PC-3 (cell line): Measurements from ENCODE around the gene ILKAP. TPM values are rescaled to one million over a fixed set of nuclear protein-coding genes. Genes with fewer than 3 reads are reported as not detected.
A peak's percentile ranks its signal among the peaks of the same experiment; 100 is the strongest.

Experiments
- ATAC-seq: fragments of 200-7000 bp; cut with Tn5 transposase; 2 replicates; pipeline ENCODE4 v1.9.1; 2020; ENCODE audit warnings: mild to moderate bottlenecking, moderate library complexity
- BruUV-seq: library from RNA; stranded (reverse); fragments of 400-500 nt; replicated peaks from 2 replicates; lab custom pipeline; 2021; lab: Mats Ljungman, UMichigan
- CTCF ChIA-PET: fragments of 300-600 bp; sonication (Branson Sonifier 250); formaldehyde crosslinking; loops from one replicate; lab custom pipeline; 2022; ENCODE audit warnings: antibody characterized with exemption; lab: Charles Lee
- POLR2A ChIA-PET: fragments of 300-600 bp; sonication (Branson Sonifier 250); formaldehyde crosslinking; loops from one replicate; lab custom pipeline; 2022; ENCODE audit warnings: antibody characterized with exemption; ENCODE audit not compliant: unreplicated experiment; lab: Charles Lee
- DNase-seq: peaks from one replicate; pipeline ENCODE4 v3.0.0-alpha.2; 2015
- H2AFZ ChIP-seq: fragments of 300-600 bp; sonication (generic); 2 replicates; pipeline ENCODE4 v1.6.0; 2016; ENCODE audit warnings: antibody characterized with exemption, low read length
- H3F3A ChIP-seq: fragments of 300-600 bp; sonication (generic); one replicate; pipeline ENCODE4 v1.6.0; 2017; ENCODE audit warnings: antibody characterized with exemption, low read length, control low read depth, mild to moderate bottlenecking; ENCODE audit not compliant: unreplicated experiment
- H3K27ac ChIP-seq: fragments of 300-600 bp; sonication (generic); 2 replicates; pipeline ENCODE4 v1.5.1; 2016; ENCODE audit warnings: mild to moderate bottlenecking, low read length
- H3K27me3 ChIP-seq: fragments of 300-600 bp; sonication (generic); 2 replicates; pipeline ENCODE4 v1.6.1; 2016; ENCODE audit warnings: low read length, mixed read lengths
- H3K36me3 ChIP-seq: fragments of 300-600 bp; sonication (generic); 2 replicates; pipeline ENCODE4 v1.6.1; 2016; ENCODE audit warnings: low read depth, mixed run types, low read length, mixed read lengths
- H3K4me1 ChIP-seq: fragments of 300-600 bp; sonication (generic); 2 replicates; pipeline ENCODE4 v1.5.1; 2016; ENCODE audit warnings: low read length; ENCODE audit not compliant: insufficient read depth
- H3K4me2 ChIP-seq: fragments of 300-600 bp; sonication (generic); 2 replicates; pipeline ENCODE4 v1.6.0; 2016; ENCODE audit warnings: low read length
- H3K4me3 ChIP-seq: fragments of 300-600 bp; sonication (generic); 2 replicates; pipeline ENCODE4 v1.5.1; 2016; ENCODE audit warnings: mild to moderate bottlenecking, low read length, mixed read lengths
- H3K79me2 ChIP-seq: fragments of 300-600 bp; sonication (generic); 2 replicates; pipeline ENCODE4 v1.6.1; 2017; ENCODE audit warnings: low read length, mixed read lengths
- H3K9ac ChIP-seq: fragments of 300-600 bp; sonication (generic); 2 replicates; pipeline ENCODE4 v1.6.0; 2016; ENCODE audit warnings: mild to moderate bottlenecking, low read length
- H3K9me2 ChIP-seq: fragments of 300-600 bp; sonication (generic); replicated peaks from 2 replicates; pipeline ENCODE4 v1.6.1; 2016; ENCODE audit warnings: mixed run types, low read length, mixed read lengths
- H3K9me3 ChIP-seq: fragments of 300-600 bp; sonication (generic); 2 replicates; pipeline ENCODE4 v1.6.1; 2016; ENCODE audit warnings: low read length, mixed read lengths
- H4K20me1 ChIP-seq: fragments of 300-600 bp; sonication (generic); 2 replicates; pipeline ENCODE4 v1.6.1; 2016; ENCODE audit warnings: low read length, mixed read lengths
- EZH2 ChIP-seq: fragments of 300-600 bp; sonication (generic); IDR thresholded peaks from one replicate; pipeline ENCODE4 v1.6.1; 2017; ENCODE audit warnings: antibody characterized with exemption, mild to moderate bottlenecking, low read length; ENCODE audit not compliant: unreplicated experiment
- EZH2phosphoT487 ChIP-seq: fragments of 300-600 bp; sonication (generic); IDR thresholded peaks from 2 replicates; pipeline ENCODE4 v1.6.1; 2018; ENCODE audit warnings: mild to moderate bottlenecking, antibody characterized with exemption, low read length, borderline replicate concordance
- intact Hi-C: fragments of 100-400 bp; cut with micrococcal nuclease; formaldehyde crosslinking; loops from 2 replicates; pipeline ENCODE4 v1.9.0; 2023
- total RNA-seq: library from RNA; depleted of rRNA; stranded (reverse); fragments of >200 nt; gene quantifications from 2 replicates; pipeline ENCODE4 v1.2.3, GENCODE V29; 2014
- TF ChIP-seq, protein P1 (sequence below): fragments of 300-600 bp; sonication (generic); conservative IDR thresholded peaks from 2 replicates; pipeline ENCODE4 v1.5.1; 2017; ENCODE audit warnings: antibody characterized with exemption, low read depth, mild to moderate bottlenecking, low read length

The ILKAP gene
- total RNA-seq, 1 experiment from 2014 or later, result 30.7 TPM

DNA sequence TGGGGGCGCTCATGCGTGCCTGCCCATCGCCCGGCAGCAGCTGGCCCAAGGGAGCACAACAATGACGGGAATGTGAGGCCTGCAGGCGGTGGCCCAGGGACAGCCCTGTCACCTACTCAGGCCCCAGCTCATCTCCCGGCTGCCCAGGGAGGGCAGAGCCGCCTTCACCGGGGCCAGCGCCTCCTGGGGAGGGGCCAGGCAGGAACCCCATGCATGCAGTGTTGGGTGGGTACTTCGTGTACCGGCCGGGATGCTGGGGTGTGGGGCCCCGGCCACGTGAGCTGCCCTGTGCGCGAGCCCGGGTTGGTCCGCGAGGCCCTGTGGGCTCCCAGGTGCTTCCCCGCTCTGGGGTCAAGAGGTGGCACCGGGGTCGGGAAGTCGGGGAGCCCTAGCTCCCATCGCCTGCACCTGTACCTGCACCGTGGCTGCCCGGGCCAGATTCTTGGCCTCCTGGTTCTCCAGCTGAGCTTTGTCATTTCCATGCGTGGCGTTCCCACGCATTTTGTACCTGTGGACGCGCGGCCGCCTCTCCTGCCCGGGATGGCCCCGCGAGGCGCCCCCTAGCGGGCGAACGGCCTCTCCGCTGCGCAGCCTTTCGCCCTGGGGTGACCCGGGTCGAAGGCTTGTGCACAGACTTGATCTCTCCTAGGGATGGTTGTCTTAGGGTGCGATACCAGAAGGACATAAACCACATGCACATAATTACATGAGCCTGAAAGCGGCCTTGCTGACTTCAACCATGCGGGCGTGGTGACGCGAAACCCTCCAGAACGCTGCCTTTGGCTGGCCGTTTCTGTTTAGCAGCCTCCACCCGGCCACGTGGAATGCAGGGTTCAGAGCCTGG, 64.1 kb downstream of the ILKAP start:
- POLR2A ChIA-PET, result no interaction called here

DNA sequence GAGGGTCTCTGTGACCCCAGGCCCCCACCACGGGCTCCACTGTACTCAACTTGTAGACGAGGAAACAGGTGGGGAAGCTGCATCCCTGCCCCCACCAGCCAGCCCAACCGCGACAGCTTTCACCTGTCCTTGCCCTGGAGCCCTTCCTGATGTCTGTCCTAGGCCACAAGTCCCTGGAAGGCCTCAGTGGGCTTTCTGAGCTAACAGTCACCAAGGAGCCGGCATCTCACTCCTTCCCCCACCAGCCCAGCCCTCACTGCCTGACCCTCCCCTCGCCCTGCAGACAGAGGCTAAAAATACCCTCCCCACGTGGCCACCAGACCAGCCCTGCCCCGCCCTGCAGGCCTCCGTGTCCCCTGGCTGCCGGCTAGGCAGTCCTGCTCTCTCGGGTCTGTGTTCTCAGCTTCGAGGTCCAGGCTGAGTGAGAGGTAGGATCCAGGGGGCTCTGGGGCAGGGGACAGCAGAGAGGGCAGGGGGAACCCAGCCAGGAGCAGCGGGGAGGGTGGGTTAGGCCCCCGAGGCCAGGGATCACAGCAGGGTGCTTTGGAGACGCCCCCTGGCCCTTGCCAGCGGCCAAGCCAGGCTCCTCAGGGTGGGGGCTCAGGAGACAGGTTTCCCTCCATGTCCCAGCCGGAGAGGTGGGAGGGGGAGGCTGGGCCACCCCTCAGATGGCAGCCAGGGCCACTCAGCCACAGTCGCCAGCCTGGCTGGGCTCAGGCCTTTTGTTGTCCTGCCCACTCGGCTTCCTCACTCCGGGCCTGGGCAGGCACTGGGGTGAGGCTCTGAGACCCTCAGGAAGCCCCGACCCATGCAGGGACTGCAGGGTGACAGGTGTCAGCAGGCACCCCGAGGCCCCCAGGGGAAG, 64.9 kb downstream of the ILKAP start, which contains the start of gene KLHL30:
Gene KLHL30 (plus strand): TSS at position 338 of the 865 bp plus-strand sequence. CDS start 2,087 bp downstream, outside the sequence.
- no peaks in the 10 kb centered on the region for H3K9me2 ChIP-seq
- no peaks in the 10 kb centered on the region for H4K20me1 ChIP-seq
- H3K79me2 ChIP-seq, result no peaks in the 10 kb centered on the region
- H3K27me3 ChIP-seq, result no peaks in the 10 kb centered on the region
- ChIA-PET POLR2A (no interaction called here), CTCF (no interaction called here)
- no peaks in the 10 kb centered on the region for H3K36me3 ChIP-seq
- peaks cover 24% of the 10 kb centered on the region for H3K4me1 ChIP-seq
- H3K4me2 ChIP-seq, result no peak within 1 kb of the TSS
- BruUV-seq, result no TSS peak
- no peak within 1 kb of the TSS for H3K4me3 ChIP-seq
- intact Hi-C loops, result no loop called here
- H3K9ac ChIP-seq, result no peak within 1 kb of the TSS
- H3F3A ChIP-seq, result no peaks in the 10 kb centered on the region
- no peak for DNase-seq
- TF ChIP-seq EZH2phosphoT487, result no peak
- TF ChIP-seq EZH2, result no peak
- TF ChIP-seq, protein P1, sequence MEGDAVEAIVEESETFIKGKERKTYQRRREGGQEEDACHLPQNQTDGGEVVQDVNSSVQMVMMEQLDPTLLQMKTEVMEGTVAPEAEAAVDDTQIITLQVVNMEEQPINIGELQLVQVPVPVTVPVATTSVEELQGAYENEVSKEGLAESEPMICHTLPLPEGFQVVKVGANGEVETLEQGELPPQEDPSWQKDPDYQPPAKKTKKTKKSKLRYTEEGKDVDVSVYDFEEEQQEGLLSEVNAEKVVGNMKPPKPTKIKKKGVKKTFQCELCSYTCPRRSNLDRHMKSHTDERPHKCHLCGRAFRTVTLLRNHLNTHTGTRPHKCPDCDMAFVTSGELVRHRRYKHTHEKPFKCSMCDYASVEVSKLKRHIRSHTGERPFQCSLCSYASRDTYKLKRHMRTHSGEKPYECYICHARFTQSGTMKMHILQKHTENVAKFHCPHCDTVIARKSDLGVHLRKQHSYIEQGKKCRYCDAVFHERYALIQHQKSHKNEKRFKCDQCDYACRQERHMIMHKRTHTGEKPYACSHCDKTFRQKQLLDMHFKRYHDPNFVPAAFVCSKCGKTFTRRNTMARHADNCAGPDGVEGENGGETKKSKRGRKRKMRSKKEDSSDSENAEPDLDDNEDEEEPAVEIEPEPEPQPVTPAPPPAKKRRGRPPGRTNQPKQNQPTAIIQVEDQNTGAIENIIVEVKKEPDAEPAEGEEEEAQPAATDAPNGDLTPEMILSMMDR, result no peak
- H3K27ac ChIP-seq, result no peak within 1 kb of the TSS
- H3K9me3 ChIP-seq, result no peaks in the 10 kb centered on the region
- no peak for ATAC-seq
- H2AFZ ChIP-seq, result no peak within 1 kb of the TSS

More for the DNA sequence above, 64.1 kb downstream of the ILKAP start:
- DNase-seq, result no peak
- Histone ChIP-seq H3K9ac (no peak overlapping the region), H3K9me2 (no peaks in the 10 kb centered on the region), H3K27me3 (no peaks in the 10 kb centered on the region), H3K36me3 (no peaks in the 10 kb centered on the region), H2AFZ (no peak overlapping the region), H4K20me1 (no peaks in the 10 kb centered on the region), H3K27ac (no peak overlapping the region), H3K4me3 (no peak overlapping the region), H3K9me3 (no peaks in the 10 kb centered on the region), H3K79me2 (no peaks in the 10 kb centered on the region), H3K4me2 (no peak overlapping the region), H3K4me1 (peaks cover 30% of the 10 kb centered on the region), H3F3A (no peaks in the 10 kb centered on the region)
- ATAC-seq, result no peak
- BruUV-seq, result no TSS peak
- intact Hi-C loops, result no loop called here
- CTCF ChIA-PET, result no interaction called here
- TF ChIP-seq, protein P1, result peak; percentile 73
- TF ChIP-seq EZH2, result no peak
